GM12878 (cell line): ENCODE results near the gene CEP131. TPM values are rescaled to one million over a fixed set of nuclear protein-coding genes. Genes with fewer than 3 reads are reported as not detected.

Experiments
- ATAC-seq: fragments of 200-7000 bp; cut with Tn5 transposase; 3 replicates; pipeline ENCODE4 v1.9.1; 2020; ENCODE audit warnings: mild to moderate bottlenecking, moderate library complexity
- BruUV-seq: library from RNA; stranded (reverse); fragments of 400-500 nt; replicated peaks from 2 replicates; lab custom pipeline; 2021; lab: Mats Ljungman, UMichigan
- CTCF ChIA-PET: fragments of 300-600 bp; sonication (Branson Sonifier 250); formaldehyde crosslinking; extraction: SDS; loops from one replicate; lab custom pipeline; 2021; ENCODE audit warnings: inconsistent platforms; lab: Yijun Ruan, JAX
- POLR2A ChIA-PET: fragments of 350-600 bp; formaldehyde crosslinking; extraction: SDS; loops from one replicate; lab custom pipeline; 2021; ENCODE audit warnings: inconsistent platforms; lab: Charles Lee
- RAD21 ChIA-PET: fragments of 300-600 bp; sonication (Branson Sonifier 250); formaldehyde crosslinking; loops from one replicate; lab custom pipeline; 2023; ENCODE audit warnings: antibody characterized with exemption; ENCODE audit not compliant: unreplicated experiment; lab: Charles Lee
- SMC1A ChIA-PET: fragments of 300-600 bp; sonication (Branson Sonifier 250); formaldehyde crosslinking; loops from one replicate; lab custom pipeline; 2023; ENCODE audit not compliant: unreplicated experiment, uncharacterized antibody; lab: Charles Lee
- DNase-seq: peaks from one replicate; pipeline ENCODE4 v3.0.0-alpha.2; 2011; ENCODE audit warnings: low read depth, low spot score
- FAIRE-seq: peaks from 3 replicates; lab custom pipeline; 2011; peaks lifted over from hg19 to GRCh38; lab: Jason Lieb, UNC
- H2AFZ ChIP-seq: 2 replicates; pipeline ENCODE4 v1.6.0; 2011; ENCODE audit warnings: low read depth, low read length, control low read depth; ENCODE audit not compliant: control insufficient read depth
- H3K27ac ChIP-seq: 2 replicates; pipeline ENCODE4 v1.5.1; 2011; ENCODE audit warnings: control low read depth; ENCODE audit not compliant: control insufficient read depth, insufficient read depth
- H3K27me3 ChIP-seq, 2 experiments: replicated peaks in 1 of 2; 2 replicates each; pipeline versions ENCODE4 v1.6.0 to v1.6.1; 2011; ENCODE audit warnings: low read length in 1 of 2; ENCODE audit not compliant: control insufficient read depth in 2 of 2, insufficient read depth in 2 of 2
- H3K36me3 ChIP-seq, 2 experiments: 2 replicates each; pipeline ENCODE4 v1.5.1; 2011; ENCODE audit warnings: low read length in 1 of 2; ENCODE audit not compliant: control insufficient read depth in 2 of 2, insufficient read depth in 2 of 2
- H3K4me1 ChIP-seq: 2 replicates; pipeline ENCODE4 v1.6.1; 2011; ENCODE audit warnings: mild to moderate bottlenecking, low read length, moderate library complexity, mixed read lengths; ENCODE audit not compliant: control insufficient read depth, insufficient read depth
- H3K4me2 ChIP-seq: 2 replicates; pipeline ENCODE4 v1.6.0; 2011; ENCODE audit warnings: control low read depth; ENCODE audit not compliant: control insufficient read depth, insufficient read depth
- H3K4me3 ChIP-seq: fragments of 200-600 bp; sonication (generic); 2 replicates; pipeline ENCODE4 v1.5.1; 2016
- H3K79me2 ChIP-seq: 2 replicates; pipeline ENCODE4 v1.6.0; 2011; ENCODE audit warnings: low read length; ENCODE audit not compliant: control insufficient read depth, insufficient read depth
- H3K9ac ChIP-seq: 2 replicates; pipeline ENCODE4 v1.8.0; 2011; ENCODE audit warnings: low read length, control low read depth, mixed read lengths; ENCODE audit not compliant: control insufficient read depth, insufficient read depth
- H3K9me3 ChIP-seq: replicated peaks from 3 replicates; pipeline ENCODE4 v1.5.1; 2011; ENCODE audit warnings: mild to moderate bottlenecking, low read length; ENCODE audit not compliant: control insufficient read depth, insufficient read depth
- H4K20me1 ChIP-seq: 2 replicates; pipeline ENCODE4 v1.6.0; 2011; ENCODE audit not compliant: control insufficient read depth, insufficient read depth
- CEBPB ChIP-seq, 2 experiments: fragments of 150-350 bp in 1 of 2; IDR thresholded peaks; 2 replicates each; pipeline ENCODE4 v1.6.1; 2012 to 2014; ENCODE audit warnings: low read depth in 2 of 2, low read length in 2 of 2, borderline replicate concordance in 1 of 2, inconsistent platforms in 1 of 2
- CUX1 ChIP-seq: IDR thresholded peaks from 2 replicates; pipeline ENCODE4 v1.6.1; 2012; ENCODE audit warnings: improper control_type of control experiment, low read depth, low read length; ENCODE audit not compliant: insufficient replicate concordance
- HDAC2 ChIP-seq: fragments of 200-600 bp; sonication (generic); IDR thresholded peaks from 2 replicates; pipeline ENCODE4 v1.6.1; 2017
- MYC ChIP-seq: IDR thresholded peaks from 2 replicates; pipeline ENCODE4 v1.6.1; 2011; ENCODE audit warnings: mild to moderate bottlenecking, low read length, moderate library complexity, inconsistent platforms; ENCODE audit not compliant: insufficient read depth, insufficient replicate concordance, insufficient read length, severe bottlenecking
- POLR2AphosphoS2 ChIP-seq: IDR thresholded peaks from 2 replicates; pipeline ENCODE4 v1.6.1; 2011; ENCODE audit warnings: low read depth, mild to moderate bottlenecking, low read length, improper control_type of control experiment, moderate library complexity
- RAD51 ChIP-seq: fragments of 450-650 bp; IDR thresholded peaks from 2 replicates; pipeline ENCODE4 v1.6.1; 2016; ENCODE audit warnings: moderate library complexity, mild to moderate bottlenecking, inconsistent platforms
- SP1 ChIP-seq: IDR thresholded peaks from one replicate; pipeline ENCODE4 v1.6.1; 2011; ENCODE audit warnings: low read depth, low read length
- TBL1XR1 ChIP-seq: IDR thresholded peaks from 2 replicates; pipeline ENCODE4 v1.6.1; 2012; ENCODE audit warnings: low read depth, low read length, improper control_type of control experiment
- WGBS: methylation state at CpG from one replicate; pipeline ENCODE4 v1.1.6; 2016; ENCODE audit warnings: low lambda C conversion rate; ENCODE audit not compliant: insufficient replicate concordance, insufficient coverage; ENCODE audit errors: missing lambda C conversion rate; 5-methylcytosine and 5-hydroxymethylcytosine counted together
- in situ Hi-C: fragments of 300-500 bp; cut with MboI; formaldehyde crosslinking; loops from 9 replicates; pipeline ENCODE4 v1.14.3; 2018; ENCODE audit warnings: mixed read lengths
- intact Hi-C: fragments of 100-400 bp; cut with micrococcal nuclease; formaldehyde crosslinking; loops from one replicate; pipeline ENCODE4 v1.14.2; 2022; ENCODE audit not compliant: unreplicated experiment
- polyA plus RNA-seq, 11 experiments: library from polyadenylated mRNA; depleted of rRNA in 4 of 11; unstranded in 6 of 11; stranded (reverse) in 5 of 11; fragments of >200 nt; fragmentation: Nextera tagmentation in 4 of 11; fragmentation: Illumina TruSeq in 1 of 11; extraction: Ambion mirVana in 4 of 11; extraction: Trizol in 1 of 11; gene quantifications; 1 replicate in 1 of 11; 2 replicates in 10 of 11; pipeline versions ENCODE4 v1.2.1 to v1.2.3, GENCODE V29; 2011 to 2016; ENCODE audit warnings: inconsistent platforms in 2 of 11, missing spikeins in 2 of 11, low read depth in 1 of 11
- total RNA-seq, 4 experiments: library from RNA; depleted of rRNA in 3 of 4; stranded (reverse); fragments of >200 nt in 3 of 4; fragmentation: Illumina TruSeq in 1 of 4; extraction: Trizol in 1 of 4; gene quantifications; 2 replicates each; pipeline versions ENCODE4 v1.2.1 to v1.2.3, GENCODE V29; 2013 to 2021

Gene CEP131
- total and polyA plus RNA-seq, 10 of the 15 experiments (the other 5 are each of a cell fraction or from before 2014, with no cell fraction given) = 0.05 to 17.3 (median 6.7) TPM

- FAIRE-seq = no peak
- 73% methylated on average over 4 of the region's 4 CpGs for WGBS
- no peaks in the 10 kb centered on the region; a peak in 4 of 4 replicates for H3K27me3 ChIP-seq
- no peaks in the 10 kb centered on the region for H4K20me1 ChIP-seq
- H3K27ac ChIP-seq = no peak overlapping the region
- H3K4me3 ChIP-seq = no peak overlapping the region
- H3K9me3 ChIP-seq = no peaks in the 10 kb centered on the region
- POLR2A ChIA-PET = no interaction called here
- H3K4me2 ChIP-seq = no peak overlapping the region
- no peak for ATAC-seq
- H2AFZ ChIP-seq = no peak overlapping the region
- TF ChIP-seq POLR2AphosphoS2 (no peak), CEBPB (IDR thresholded peaks at IDR 0.05; ENCODE audit: borderline replicate concordance in 1 of 2, low read depth in 2 of 2, low read length in 2 of 2) (no peak), MYC (no peak), HDAC2 (no peak), TBL1XR1 (no peak), SP1 (no peak), RAD51 (no peak), CUX1 (no peak)
- intact Hi-C loops (no loop called here), in situ Hi-C loops (loop anchor here (5.0 kb wide), 1 partner anchor 50 kb away; no protein-coding TSS in a partner anchor)
- no peaks in the 10 kb centered on the region for H3K4me1 ChIP-seq
- no peaks in the 10 kb centered on the region for H3K36me3 ChIP-seq
- no TSS peak for BruUV-seq
- H3K79me2 ChIP-seq = no peaks in the 10 kb centered on the region
- SMC1A ChIA-PET = no interaction called here
- DNase-seq = no peak
- RAD21 ChIA-PET = no interaction called here
- no peak overlapping the region for H3K9ac ChIP-seq
- CTCF ChIA-PET = no interaction called here
These were observed 55.6 kb downstream of the CEP131 start for GRCh38 chr17:81167194-81167524.
